ENCODE data around the gene MYCBPAP.

- TF ChIP-seq POLR2A (IDR thresholded peaks at IDR 0.05) (no peak), CTCF (IDR thresholded peaks at IDR 0.05) (no peak)
Measured at GRCh38 chr17:50570528-50570927, 62.3 kb downstream of the MYCBPAP start.

Measured in thyroid gland (tissue), 4 donors.